Right cardiac atrium (tissue), 5 donors: Measurements from ENCODE around the gene TCAP. TPM values are rescaled to one million over a fixed set of nuclear protein-coding genes. Genes with fewer than 3 reads are reported as not detected.

Experiments
- ATAC-seq, 2 donors: fragments of 200-7000 bp; cut with Tn5 transposase; one replicate each; pipeline versions ENCODE4 v1.8.0 to v1.9.1; 2020; ENCODE audit warnings: moderate library complexity in 2 of 2, mild to moderate bottlenecking in 1 of 2
- DNase-seq, 3 donors: peaks; one replicate each; pipeline ENCODE4 v3.0.0-alpha.2; 2020
- H3K27ac ChIP-seq: one replicate; pipeline ENCODE4 v1.5.1; 2013; ENCODE audit warnings: mild to moderate bottlenecking, low read length, control low read depth, moderate library complexity
- H3K27me3 ChIP-seq: one replicate; pipeline ENCODE4 v1.6.1; 2013; ENCODE audit not compliant: control insufficient read depth, insufficient read depth
- H3K4me1 ChIP-seq: one replicate; pipeline ENCODE4 v1.6.1; 2013; ENCODE audit warnings: low read length; ENCODE audit not compliant: control insufficient read depth, insufficient read depth
- H3K4me3 ChIP-seq: one replicate; pipeline ENCODE4 v1.5.1; 2013; ENCODE audit warnings: low read length, control low read depth
- H3K9me3 ChIP-seq: one replicate; pipeline ENCODE4 v1.6.1; 2013; ENCODE audit warnings: low read length; ENCODE audit not compliant: control insufficient read depth
- WGBS: extraction: QIAGEN DNeasy Blood & Tissue Kit; methylation state at CpG from one replicate; pipeline ENCODE4 v1.1.7; 2013; 5-methylcytosine and 5-hydroxymethylcytosine counted together
- intact Hi-C, 4 donors: fragments of 100-400 bp; cut with DNase I; formaldehyde crosslinking; loops; one replicate each; pipeline versions ENCODE4 v1.11.0 to v1.14.0; 2022 to 2023
- polyA plus RNA-seq: library from polyadenylated mRNA; stranded (reverse); fragments of 200-250 nt; gene quantifications from one replicate; pipeline ENCODE4 v1.2.3, GENCODE V29; 2013
- total RNA-seq, 4 donors: library from RNA; stranded (reverse); fragmentation: NEBNext Ultra II Directional; extraction: Animal tissue kit (Norgen Biotek cat#: 25700); gene quantifications; one replicate each; pipeline ENCODE4 v1.2.1, GENCODE V29; 2021
- donor health status: healthy with polysubstance abuse.
- donor health status: DM: no; HTN: yes; CAD: no.
- donor health status: DM: no; HTN: no; CAD: no.
- donor health status: DM: no; HTN: yes; CAD: no; lungs with severe emphysema.
- donor health status: DM: yes; HTN: yes; CAD: no.

The TCAP gene
- total and polyA plus RNA-seq, 5 donors: 2,357 to 4,928 (median 3,533) TPM

DNA sequence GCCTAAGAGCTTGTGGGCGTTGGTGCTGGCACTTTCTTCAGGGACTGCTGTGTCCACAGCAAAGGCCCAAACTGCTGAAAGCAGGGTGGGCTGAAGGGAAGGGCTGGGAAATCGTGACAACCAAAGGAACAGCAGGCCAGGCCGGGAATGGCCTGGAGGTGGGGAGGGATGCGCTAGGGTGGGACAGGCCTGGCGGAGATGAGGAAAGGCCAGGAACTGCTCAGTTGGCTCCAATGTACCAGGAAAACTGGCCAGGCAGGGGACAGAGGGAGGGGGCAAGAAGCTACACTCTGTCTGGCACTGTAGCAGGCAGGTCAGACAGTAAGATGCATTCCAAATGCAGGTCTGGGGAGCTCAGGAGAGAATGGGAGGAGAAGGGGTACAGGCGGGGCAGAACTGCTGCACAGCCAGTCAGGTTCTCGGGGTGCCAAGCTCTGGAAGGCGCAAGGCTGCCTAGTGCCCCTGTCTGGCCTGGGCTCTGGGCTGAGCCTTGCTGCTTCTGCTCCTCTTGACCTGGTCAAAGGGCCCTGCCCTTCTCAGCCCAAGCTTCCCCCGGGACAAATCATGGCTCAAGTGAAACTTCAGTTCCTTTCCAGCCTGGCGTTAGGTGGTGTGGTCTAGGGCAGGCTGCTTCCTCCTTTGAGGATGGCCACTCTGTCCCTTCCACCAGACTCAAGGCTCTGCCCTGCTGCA, 10.4 kb downstream of the TCAP start:
- peak in 2 of 3 donors; percentile 33 to 47 for DNase-seq
- Histone ChIP-seq H3K9me3 (no peaks in the 10 kb centered on the region), H3K4me3 (no peak overlapping the region), H3K27ac (peak overlapping the region; percentile 91), H3K4me1 (peaks cover 22% of the 10 kb centered on the region), H3K27me3 (no peaks in the 10 kb centered on the region)
- intact Hi-C loops: loop anchor here in 1 of 4 donors (10.0 kb wide), 1 partner anchor 51 kb away; the partner anchor contains the start of gene PPP1R1B
- WGBS: 62% methylated on average over 10 of the region's 10 CpGs
- ATAC-seq: no peak

DNA sequence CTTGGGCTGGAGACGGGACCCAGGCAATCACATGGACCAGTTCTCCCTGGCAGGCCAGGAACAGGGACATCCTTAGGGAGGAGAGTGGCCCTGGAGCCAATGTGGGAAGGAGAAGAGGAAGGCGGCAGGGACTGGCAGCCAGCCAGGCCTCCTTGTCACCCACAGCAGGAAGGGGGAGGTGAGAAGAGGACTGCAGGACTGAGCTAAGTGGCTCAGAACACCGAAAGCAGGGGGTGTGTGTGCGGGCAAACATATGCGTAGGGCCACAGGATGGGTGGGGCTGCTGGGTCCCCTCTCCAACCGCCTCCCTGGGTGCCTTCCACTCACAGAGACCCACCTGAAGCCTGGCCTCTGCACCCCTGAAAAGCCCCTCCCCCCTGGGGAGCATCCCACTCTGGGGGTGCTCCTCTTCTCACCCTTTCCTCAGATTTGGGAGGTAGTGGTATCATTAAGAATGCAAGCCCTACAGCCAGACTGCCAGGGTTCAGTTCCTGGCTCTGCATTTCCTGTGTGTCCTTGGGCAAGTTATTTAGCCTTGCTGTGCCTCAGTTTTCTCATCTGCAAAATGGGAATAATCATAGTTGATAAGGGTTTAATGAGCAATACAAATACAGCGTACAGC, 11.2 kb downstream of the TCAP start:
- H3K4me1 ChIP-seq: peaks cover 22% of the 10 kb centered on the region
- intact Hi-C loops: loop anchor here in 1 of 4 donors (10.0 kb wide), 1 partner anchor 52 kb away; the partner anchor contains the start of gene PPP1R1B
- H3K27me3 ChIP-seq: no peaks in the 10 kb centered on the region
- 39% methylated on average over 7 of the region's 7 CpGs for WGBS
- peak; percentile 34 to 44 for ATAC-seq
- no peaks in the 10 kb centered on the region for H3K9me3 ChIP-seq
- peak overlapping the region; percentile 91 for H3K27ac ChIP-seq
- peak; percentile 76 to 93 (median 92) for DNase-seq
- no peak overlapping the region for H3K4me3 ChIP-seq

GRCh38 chr17:39677072-39677471, 11.9 kb downstream of the TCAP start:
- H3K27ac ChIP-seq: peak overlapping the region; percentile 91
- H3K9me3 ChIP-seq: no peaks in the 10 kb centered on the region
- peak in 2 of 3 donors; percentile 33 to 40 for DNase-seq
- 58% methylated on average over 8 of the region's 8 CpGs for WGBS
- no peak overlapping the region for H3K4me3 ChIP-seq
- ATAC-seq: no peak
- intact Hi-C loops: loop anchor here in 1 of 4 donors (10.0 kb wide), 1 partner anchor 52 kb away; the partner anchor contains the start of gene PPP1R1B
- H3K27me3 ChIP-seq: no peaks in the 10 kb centered on the region
- peaks cover 22% of the 10 kb centered on the region for H3K4me1 ChIP-seq

DNA sequence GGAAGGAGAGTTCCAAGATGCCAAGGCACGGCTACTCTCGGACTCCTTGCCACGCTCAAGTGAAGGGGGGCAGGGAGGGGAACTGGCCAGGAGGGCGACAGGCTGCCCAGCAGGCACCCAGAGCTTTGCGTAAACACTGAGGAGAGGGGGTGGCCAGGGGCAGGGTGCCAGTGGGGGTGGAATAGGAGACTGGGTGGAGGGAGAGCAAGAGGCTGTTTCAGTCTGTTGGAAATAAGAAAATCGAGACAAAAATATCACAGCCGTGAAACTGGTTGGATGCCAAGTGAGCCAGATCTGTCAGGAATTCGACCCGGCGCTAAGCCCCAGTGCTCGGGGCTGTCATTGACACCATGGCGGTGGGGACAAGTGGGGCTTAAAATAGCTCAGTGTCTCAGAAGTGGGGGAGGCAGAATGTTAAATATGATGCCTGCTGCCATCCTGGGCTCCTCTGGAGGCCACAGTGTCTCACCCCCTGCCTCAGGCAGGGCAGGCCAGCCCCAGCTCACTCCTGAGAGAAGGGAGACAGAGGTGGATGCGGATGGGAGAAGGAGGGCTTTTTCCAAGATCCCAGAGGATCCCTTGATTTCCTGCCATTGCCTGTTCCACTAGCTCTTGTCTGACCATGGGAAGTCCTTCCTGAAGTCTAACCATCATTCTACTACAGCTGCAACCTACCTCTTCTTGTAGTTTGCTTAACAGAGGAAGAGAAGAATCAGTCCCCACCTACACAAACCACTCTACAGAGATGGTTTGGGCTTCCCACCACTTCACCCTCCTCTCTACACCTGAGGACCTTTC, 12.6 kb downstream of the TCAP start:
- no peaks in the 10 kb centered on the region for H3K27me3 ChIP-seq
- 41% methylated on average over 13 of the region's 13 CpGs for WGBS
- H3K4me3 ChIP-seq: no peak overlapping the region
- DNase-seq (peak; percentile 73 to 92 (median 87)), ATAC-seq (peak; percentile 62 to 65)
- intact Hi-C loops: loop anchor here in 1 of 4 donors (10.0 kb wide), 1 partner anchor 53 kb away; the partner anchor contains the start of gene PPP1R1B
- H3K27ac ChIP-seq: peak overlapping the region; percentile 91
- H3K9me3 ChIP-seq: no peaks in the 10 kb centered on the region
- H3K4me1 ChIP-seq: peaks cover 22% of the 10 kb centered on the region

DNA sequence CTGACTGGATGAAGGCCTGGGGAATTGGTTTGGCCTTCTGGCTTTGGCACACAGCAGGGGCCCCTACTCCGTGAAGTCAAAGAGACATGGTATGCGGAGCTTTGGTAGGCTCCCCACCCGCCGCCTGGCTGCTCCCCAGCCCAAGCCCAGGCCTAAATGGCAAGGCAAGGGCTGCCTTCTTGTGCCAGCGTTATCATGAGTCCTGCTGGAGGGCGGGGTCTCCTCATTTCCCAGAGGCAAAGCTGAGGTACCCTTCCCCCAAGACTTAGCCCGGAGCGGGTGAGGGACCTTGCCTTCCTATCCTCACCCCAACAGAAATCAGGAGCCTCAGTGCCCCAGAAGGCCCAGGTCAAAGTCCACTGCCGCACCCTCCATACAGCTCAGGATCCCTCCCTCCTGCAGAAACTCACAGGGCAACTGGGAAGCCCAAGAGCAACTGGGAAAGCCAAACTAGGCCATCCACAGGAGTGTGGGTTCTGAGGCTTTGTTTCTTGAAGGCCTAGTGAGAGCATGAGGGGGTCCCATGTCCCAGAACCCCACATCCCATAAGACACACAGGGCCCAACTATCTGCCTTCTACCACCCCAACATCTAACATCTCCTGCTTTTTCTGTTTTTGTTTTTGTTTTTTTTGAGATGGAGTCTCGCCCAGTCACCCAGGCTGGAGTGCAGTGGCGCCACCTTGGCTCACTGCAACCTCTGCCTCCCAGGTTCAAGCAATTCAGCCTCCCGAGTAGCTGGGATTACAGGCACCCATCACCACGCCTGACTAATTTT, 13.4 kb downstream of the TCAP start:
- ATAC-seq (no peak), DNase-seq (peak in 2 of 3 donors; percentile 34 to 55)
- 79% methylated on average over 13 of the region's 13 CpGs for WGBS
- no peaks in the 10 kb centered on the region for H3K27me3 ChIP-seq
- no peaks in the 10 kb centered on the region for H3K9me3 ChIP-seq
- peak overlapping the region; percentile 84 for H3K27ac ChIP-seq
- no peak overlapping the region for H3K4me3 ChIP-seq
- H3K4me1 ChIP-seq: peaks cover 22% of the 10 kb centered on the region
- intact Hi-C loops: loop anchor here in 1 of 4 donors (10.0 kb wide), 1 partner anchor 54 kb away; the partner anchor contains the start of gene PPP1R1B

DNA sequence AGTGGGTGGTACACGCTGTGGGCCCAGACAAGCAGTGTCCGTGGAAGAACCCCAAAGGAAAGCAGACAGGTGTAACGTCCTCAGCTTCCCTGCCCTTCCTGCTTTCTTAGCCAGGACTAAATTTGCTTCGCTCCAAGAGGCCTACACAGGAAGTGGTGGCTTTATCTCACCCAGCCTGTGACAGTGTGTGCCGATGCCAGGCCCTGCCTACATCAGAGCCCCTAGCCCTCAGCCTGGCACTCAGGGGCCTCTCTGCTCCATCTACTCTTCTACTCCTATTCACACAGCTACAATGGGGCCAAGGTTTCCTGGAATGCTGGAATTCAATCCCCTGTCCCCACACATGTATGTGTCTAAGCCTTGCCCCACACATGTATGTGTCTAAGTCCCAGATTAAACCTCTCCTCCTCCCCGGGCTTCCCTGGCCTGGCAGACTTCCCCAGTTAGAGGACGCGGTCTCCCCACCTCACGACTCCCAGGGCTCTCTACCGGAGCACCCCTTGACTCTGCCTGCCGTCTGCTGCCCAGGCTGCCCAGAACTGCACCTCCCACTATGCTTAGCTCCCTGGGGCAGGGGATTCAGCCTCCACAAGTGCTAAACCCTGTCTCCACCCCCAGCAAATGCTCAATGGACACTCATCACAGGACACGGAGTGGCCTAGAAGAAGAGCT, 14.5 kb downstream of the TCAP start:
- H3K4me1 ChIP-seq: peaks cover 22% of the 10 kb centered on the region
- H3K27ac ChIP-seq: peak overlapping the region; percentile 84
- WGBS: 56% methylated on average over 12 of the region's 12 CpGs
- H3K9me3 ChIP-seq: no peaks in the 10 kb centered on the region
- ATAC-seq: peak; percentile 34 to 44
- no peaks in the 10 kb centered on the region for H3K27me3 ChIP-seq
- intact Hi-C loops: loop anchor here in 1 of 4 donors (10.0 kb wide), 1 partner anchor 55 kb away; the partner anchor contains the start of gene PPP1R1B
- peak; percentile 38 to 72 (median 53) for DNase-seq
- H3K4me3 ChIP-seq: no peak overlapping the region

GRCh38 chr17:39683295-39683939, 18.3 kb downstream of the TCAP start:
- WGBS: 89% methylated on average over 9 of the region's 9 CpGs
- no peaks in the 10 kb centered on the region for H3K9me3 ChIP-seq
- ATAC-seq (no peak), DNase-seq (peak in 1 of 3 donors; percentile 11)
- no peak overlapping the region for H3K4me3 ChIP-seq
- intact Hi-C loops: no loop called here
- H3K4me1 ChIP-seq: peaks cover 2% of the 10 kb centered on the region
- no peaks in the 10 kb centered on the region for H3K27me3 ChIP-seq
- no peak overlapping the region for H3K27ac ChIP-seq

DNA sequence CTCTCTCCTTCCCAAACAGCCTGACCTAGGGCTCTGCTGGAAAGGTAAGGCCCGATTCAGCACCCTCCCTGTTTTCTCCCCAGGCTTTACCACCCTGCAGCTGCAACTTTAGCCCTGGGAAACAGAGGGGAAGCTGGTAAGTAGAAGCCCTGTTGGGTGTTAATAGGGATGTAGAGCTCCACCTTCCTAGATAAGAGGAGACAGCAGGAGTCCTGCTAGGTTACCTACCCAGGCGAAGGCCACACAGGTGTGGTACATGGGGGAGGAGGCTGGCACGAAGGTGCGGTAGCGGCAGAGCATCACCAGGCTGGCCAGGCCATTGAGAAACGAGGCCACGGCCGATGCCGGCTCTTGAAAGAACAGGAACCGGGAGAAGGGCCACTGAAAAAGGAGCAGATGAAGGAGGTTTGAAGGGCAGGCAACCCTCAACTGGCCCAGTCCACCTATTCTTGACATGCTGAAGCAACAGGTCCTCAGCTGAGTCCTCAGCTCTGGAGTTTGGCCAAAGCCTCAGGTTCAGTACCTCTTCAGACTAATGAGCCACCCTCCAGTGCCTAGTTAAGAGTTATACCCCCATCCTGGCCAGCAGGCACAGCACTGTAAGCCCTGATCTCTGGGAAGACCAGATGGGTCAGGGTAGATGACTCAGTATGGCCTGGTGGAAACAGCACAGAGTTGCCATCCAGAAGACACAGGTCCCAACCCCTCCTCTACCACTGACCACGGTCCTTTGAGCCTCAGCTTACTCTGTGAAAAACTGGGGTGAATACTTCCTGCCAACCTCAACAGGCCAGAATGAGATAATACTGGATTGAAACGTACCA, 19.4 kb downstream of the TCAP start:
- DNase-seq (peak; percentile 2 to 41 (median 38)), ATAC-seq (no peak)
- 91% methylated on average over 12 of the region's 12 CpGs for WGBS
- H3K27me3 ChIP-seq: no peaks in the 10 kb centered on the region
- no peaks in the 10 kb centered on the region for H3K9me3 ChIP-seq
- intact Hi-C loops: no loop called here
- no peak overlapping the region for H3K27ac ChIP-seq
- H3K4me1 ChIP-seq: no peaks in the 10 kb centered on the region
- no peak overlapping the region for H3K4me3 ChIP-seq

DNA sequence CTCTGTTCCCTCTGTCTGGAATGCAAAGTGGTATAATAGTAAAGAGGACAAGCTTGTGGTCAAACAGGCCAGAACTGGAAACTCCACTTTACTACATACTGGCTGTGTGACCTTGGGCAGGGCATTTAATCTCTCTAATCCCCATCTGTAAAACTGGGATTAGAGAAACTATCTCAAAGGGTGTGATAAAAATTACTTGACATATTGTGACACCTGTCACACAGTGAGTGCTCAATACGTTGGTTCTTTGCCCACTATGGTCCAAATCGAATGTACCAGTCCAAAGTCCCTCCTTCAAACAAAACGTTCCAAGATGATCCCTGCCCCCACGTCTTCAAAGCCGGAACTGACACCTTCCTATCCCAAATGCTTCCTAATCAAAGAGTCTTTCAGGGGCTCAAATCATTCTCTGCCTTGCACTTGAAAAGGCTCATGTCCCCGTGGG, 22.0 kb downstream of the TCAP start:
- no peak for ATAC-seq
- Histone ChIP-seq H3K4me1 (no peaks in the 10 kb centered on the region), H3K4me3 (peak overlapping the region; percentile 96), H3K27me3 (no peaks in the 10 kb centered on the region), H3K27ac (no peak overlapping the region), H3K9me3 (no peaks in the 10 kb centered on the region)
- intact Hi-C loops: no loop called here
- 59% methylated on average over 6 of the region's 6 CpGs for WGBS
- DNase-seq: no peak
